Measurements from ENCODE around the gene PRR5.

Gene PRR5

GRCh38 chr22:44698531-44699421 is 3.2 kb upstream of the PRR5 start:
- no peak for TF ChIP-seq CTCF (conservative IDR thresholded peaks at IDR 0.05)
- H3K27ac ChIP-seq, result no peak overlapping the region

- no peak overlapping the region for H3K27ac ChIP-seq
- no peak for TF ChIP-seq CTCF (conservative IDR thresholded peaks at IDR 0.05)
These were observed 1.5 kb upstream of the PRR5 start for GRCh38 chr22:44700456-44700855.

DNA sequence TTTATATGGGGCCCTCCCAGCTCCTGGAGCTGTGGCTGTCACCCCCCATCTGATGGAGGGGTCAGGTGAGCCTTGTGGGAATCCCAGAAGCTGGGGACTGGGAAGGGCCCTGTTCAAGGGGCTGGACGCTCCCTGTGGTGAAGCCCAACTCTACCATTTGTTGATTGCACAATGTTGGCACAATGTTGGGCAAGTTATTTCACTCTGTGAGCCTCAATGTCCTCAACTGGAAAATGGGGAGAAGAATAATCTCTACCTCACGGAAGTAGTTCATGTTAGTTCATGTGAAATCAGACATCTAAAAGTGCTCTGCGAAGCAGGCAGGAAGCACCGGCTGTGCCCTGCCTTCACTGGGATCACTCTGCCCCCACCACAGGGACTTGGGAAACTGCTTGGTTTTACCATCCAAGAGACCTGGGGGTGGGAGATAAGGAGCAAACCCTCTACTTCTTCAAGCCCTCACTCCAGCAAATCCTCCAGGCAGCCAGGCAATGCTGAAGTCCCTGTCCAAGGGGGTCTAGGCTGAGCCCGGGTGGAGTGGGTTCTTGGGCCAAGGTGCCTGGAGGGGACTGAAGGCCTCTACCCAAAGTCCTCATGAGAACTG is 715 bp upstream of the PRR5 start:
- no peak for TF ChIP-seq CTCF (conservative IDR thresholded peaks at IDR 0.05)
- H3K27ac ChIP-seq, result peak overlapping the region; percentile 81

GRCh38 chr22:44702479-44703198 is 635 bp downstream of the PRR5 start:
- H3K27ac ChIP-seq, result peak overlapping the region; percentile 81
- 0 out of 2 replicates have a peak, but pooled peaks have one; percentile 7 for TF ChIP-seq CTCF (conservative IDR thresholded peaks at IDR 0.05)

DNA sequence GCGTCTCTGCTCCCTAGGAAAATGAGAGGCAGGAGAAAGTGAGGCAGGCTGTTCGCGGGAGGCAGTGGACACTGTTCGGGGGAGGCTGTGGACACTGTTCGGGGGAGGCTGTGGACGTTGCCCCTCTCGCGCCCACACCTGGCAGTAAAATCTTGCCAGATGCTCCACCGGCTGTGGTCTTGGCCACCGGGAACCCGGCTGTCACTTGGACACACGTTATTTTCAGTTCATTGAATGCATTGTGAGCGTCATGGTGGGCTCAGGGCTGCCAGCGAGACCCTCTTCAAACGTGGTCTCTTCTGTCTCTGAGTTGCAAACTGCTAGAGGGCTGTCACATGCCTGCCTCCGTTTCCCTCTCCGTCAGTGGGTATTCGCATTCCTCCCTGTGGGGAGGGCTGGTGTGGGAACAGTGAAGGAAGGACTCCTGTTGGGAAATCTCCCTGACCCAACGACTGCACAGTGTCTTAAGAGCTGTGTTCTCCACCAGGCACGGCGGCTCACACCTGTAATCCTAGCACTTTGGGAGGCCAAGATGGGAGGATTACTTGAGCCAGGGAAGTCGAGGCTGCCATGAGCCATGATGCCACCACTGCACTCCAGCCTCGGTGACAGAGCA is 1.4 kb downstream of the PRR5 start:
- peak overlapping the region; percentile 81; the same call in 1 of the 2 replicates for H3K27ac ChIP-seq

DNA sequence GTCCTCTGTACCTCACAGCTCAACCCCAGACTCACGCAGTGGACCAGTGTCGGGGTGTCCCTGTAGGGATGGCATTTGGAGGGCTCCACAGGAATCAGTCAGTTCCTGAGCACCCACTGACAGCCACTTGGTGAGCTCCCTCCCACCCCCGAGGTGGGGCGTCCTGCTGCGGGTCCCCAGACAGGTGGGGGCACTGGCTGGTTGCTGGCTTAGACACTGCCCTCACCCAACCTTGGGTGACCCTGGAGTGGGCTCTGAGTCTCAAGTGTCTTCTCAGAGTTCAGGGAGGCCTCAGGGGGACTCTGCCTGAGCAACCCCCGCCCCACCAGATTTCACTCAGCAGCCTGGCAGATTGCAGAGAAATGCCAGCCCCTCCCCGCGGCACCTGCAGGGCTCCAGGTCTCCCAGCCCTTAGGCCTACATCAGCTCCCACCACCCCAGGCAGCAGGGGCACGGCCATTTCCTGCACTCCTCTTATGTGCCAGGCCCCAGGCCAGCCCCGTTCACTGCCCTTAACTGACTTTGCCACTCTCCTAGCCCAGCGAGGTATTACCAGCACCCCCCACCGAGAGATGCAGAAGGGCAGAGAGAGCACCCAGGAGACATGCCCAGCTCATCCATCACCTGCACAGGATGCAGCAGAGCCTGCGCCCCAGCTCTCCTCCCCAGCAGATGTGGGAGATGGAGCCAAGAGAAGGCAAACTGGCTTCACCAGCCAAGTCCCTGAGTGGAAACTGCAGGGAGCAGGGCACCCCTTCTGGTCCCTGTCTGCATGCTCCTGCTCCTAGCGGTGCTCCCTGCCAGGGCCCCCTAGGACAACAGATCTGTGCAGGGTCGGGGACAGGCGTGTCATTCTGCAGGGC is 2.4 kb downstream of the PRR5 start:
- no peak for TF ChIP-seq CTCF (conservative IDR thresholded peaks at IDR 0.05)

More for the DNA sequence above, 1.4 kb downstream of the PRR5 start:
- TF ChIP-seq CTCF (conservative IDR thresholded peaks at IDR 0.05), result no peak

More for the DNA sequence above, 2.4 kb downstream of the PRR5 start:
- H3K27ac ChIP-seq, result no peak overlapping the region
